GM21576 (cell line): ENCODE data around the gene POLR3GL.

Experiments used
- ATAC-seq: cut with Tn5 transposase; IDR thresholded peaks from one replicate; pipeline ENCODE4 v1.9.1; 2021; ENCODE audit warnings: mild to moderate bottlenecking, moderate library complexity; ENCODE audit not compliant: unreplicated experiment

POLR3GL gene

DNA sequence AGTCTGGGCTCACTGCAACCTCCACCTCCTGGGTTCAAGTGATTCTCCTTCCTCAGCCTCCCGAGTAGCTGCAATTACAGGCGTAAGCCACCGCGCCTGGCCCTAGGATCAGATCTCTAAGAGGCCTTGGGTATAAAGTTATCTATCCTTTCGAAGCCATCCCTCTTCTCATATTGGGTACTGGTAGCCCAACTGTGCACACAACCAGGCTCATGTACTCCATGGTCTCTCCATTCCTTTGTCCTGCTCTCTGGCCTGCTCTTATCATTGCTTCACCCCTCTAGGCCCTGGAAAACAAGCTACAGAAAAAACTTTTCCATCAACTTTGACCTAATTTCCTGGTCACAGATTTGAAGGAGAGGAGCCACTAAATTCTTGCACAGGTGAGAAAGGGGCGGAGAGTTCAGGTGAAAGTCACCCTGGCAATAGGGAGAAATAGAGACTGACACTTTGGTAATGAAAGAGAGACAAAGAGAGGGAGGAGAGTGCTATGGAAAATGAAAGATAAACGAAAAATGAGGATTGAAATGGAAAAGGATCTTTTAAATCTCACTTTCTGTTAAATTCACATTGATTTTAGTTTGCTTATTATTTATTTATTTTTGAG, 25.9 kb downstream of the POLR3GL start:
- no peak for ATAC-seq

DNA sequence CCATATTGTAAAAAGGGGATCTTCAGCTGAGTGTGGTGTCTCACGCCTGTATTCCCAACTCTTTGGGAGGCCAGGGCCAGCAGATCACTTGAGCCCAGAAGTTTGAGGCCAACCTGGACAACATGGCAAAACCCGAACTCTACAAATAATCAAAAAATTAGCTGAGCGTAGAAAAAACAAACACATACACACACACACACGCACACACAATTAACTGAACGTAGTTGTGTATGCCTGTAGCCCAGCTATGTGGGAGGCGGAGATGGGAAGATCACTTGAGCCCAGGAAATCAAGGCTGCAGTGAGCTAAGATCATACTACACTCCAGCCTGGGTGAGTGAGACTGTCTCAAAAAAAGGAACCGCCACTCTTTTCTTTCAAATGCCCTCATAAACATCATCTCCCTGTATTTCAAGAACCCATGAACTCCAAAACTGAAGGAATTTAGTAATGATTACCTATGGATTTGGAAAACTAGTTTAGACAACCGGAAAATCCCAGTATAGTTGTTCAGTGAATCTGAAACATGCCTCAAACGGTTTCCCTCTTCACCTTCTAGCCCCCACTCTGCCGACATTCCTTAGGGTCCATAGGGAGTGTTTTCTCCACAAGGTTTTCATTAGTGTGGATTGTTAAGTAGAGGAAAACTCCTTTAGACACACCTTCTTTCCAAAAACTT, 27.4 kb downstream of the POLR3GL start:
- ATAC-seq, result no peak

DNA sequence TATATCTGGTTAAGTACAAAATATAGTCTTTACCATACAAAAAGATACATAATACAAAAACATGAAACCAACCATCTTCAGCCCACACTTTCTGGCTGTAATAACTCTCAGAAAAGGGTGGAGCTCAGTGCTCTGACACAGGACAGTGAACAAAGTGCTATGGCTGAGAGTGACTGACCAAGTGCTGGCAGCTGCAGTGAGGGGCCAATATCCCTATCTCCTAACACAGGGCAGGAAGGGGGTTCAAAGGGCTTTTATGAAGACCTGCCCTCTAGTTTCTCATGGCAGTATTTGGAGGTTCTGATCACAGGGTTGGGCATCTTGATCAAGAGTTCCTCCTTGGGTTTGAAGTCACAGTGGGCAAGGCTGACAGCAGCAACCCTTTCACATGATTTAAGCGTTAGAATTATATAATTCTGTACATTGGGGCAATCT, 28.0 kb downstream of the POLR3GL start:
- ATAC-seq, result no peak

DNA sequence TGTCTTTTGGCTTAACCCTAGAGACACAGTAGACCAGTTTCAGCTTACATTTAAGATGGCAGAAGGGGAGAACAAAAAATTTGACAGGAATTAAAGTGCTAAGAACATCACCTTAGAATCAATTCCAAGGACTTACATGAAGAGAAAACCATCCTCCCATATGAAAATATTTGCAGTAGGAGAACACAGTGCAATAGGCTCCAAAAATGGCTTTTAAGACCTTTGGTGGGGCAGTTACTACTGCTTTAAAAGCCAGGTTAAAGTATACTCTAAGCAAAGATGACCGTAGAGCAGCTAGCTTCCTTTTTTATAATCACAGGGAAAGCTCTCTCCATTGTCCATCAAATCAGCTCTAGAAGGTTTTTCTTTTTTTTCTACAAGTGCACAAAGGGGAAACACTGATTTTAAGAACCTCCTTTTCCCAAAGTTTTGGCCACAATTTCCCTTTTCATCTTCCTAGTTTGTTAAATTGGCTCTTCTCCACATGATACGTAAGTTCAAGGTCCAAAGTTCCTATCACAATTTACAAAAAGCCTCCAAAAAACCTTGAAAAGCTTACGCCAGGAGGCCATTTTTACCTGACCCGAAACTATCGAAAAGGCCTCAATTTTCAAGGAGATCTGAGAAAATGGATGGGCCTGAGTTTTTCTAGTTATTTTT, 28.6 kb downstream of the POLR3GL start:
- ATAC-seq, result no peak

DNA sequence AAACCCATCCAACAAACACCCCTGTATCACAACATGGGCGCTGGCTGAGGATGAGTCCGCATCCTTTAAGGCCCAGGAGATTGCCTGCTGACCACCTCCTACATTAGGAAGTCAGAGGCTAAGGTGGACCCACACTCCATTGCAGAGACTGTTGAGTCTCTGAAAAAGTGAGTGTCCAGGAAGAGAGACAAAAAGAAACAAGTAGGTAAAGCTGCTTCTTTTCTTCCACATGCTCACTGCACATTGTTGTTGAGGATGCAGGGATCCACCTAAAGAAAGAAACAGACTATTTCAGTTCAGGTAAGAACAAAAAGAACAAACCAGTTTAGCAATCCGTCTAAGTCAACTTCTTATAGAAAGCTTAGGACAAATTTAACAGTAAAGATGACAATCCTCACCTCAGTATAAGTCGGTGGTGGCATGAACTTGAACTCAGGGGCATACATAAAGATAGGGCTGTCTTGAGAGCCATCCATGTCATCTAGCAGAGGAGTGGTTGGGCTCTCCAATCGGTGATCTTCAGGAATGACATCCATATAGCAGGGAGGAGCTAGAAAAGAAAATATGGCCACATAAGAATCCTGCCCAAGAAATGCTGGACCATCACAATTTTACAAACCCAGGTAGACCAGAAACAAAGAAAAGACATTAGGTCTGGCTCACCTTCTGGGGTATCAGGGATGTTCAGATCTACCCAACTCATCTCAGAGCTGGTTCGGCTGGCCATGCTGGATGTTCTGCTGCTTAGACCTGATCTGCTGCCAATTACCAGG, 29.3 kb downstream of the POLR3GL start:
- ATAC-seq, result no peak

DNA sequence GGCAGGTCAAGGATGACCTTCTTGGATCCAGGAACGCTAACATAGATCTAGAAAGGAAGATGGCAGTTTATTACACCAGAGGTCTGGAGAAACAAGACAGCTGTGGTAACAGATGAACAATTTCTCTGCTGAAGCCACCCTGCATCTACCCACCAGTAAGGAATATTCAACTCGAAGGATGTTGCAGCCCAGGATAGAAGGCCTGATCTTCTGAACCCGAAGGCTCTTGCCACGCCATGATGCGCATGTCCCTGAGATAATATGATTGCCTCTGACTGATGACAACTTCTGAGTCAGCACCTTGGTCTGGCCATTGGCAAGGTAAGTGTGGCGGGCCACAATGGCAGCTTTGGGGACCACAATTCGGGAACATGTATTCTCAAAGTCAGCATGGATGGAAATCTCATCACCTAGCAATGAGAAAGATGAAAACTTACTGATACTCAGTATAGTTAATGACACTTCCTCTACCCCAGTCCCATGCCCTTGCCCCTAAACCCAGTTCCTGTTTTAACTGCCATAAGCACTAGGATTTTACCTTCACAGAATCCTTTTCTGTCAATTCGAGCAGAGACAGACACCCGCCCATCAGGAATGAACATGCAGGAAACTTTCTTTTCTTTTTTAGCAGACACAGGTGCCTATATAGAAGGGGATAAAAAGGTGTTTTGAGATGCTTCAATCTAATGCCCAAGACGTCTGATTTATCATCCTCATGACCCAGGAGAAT, 30.1 kb downstream of the POLR3GL start:
- no peak for ATAC-seq

DNA sequence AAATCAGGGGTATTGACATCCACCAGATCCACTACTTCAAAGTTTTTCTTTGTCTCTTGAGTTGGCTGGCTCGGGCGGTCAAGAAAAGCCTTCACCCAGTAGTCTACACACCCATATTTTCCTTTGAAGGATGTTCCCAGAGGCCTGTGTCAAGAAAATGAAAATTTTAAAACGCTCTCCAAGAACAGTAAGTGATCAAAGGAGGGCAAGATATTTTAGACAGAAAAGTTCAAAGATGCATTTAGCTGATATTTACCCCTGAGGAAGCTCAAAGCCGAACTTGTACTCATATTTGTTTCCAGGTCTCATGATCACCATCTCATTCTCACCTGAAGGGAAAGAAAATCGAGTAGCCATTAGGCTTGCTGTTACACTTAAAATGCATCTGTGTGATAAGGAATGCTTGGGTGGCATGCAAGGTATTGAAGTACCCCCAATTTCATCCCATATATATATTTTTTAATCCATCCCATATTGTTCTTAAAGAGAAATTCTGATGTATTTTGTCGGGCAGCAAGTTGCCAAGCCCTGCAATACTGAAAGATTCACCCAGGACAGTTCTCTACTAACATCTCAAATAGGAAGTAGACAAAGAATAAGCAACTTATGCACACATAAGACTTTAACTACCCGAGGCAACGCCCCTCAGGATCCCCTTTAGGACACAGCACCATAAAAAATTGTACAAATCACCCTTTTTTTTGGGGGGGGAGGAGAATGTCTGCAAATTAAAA, 30.8 kb downstream of the POLR3GL start:
- ATAC-seq, result no peak

DNA sequence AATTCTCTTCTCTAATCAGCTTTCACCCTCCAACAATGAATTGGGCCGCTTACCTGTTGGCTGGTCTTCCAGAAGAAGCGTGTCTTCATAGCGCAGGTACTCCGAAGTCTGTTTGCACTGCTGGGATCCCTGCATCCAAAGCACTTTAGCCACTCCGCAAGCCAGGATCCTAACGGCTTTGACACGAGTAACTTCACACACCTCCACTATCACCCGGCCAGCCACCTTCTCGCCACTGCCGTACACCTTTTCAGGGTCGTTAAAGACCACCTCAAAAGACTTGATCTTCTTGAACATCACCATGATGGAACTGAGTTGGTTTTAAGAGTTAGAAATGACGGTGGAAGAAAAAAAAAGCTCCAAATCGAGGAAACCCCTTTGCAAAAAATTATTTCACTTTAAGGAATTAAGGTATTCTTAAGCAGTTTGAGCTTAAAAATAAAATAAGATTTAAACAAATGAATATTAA, 31.5 kb downstream of the POLR3GL start:
- ATAC-seq, result no peak

DNA sequence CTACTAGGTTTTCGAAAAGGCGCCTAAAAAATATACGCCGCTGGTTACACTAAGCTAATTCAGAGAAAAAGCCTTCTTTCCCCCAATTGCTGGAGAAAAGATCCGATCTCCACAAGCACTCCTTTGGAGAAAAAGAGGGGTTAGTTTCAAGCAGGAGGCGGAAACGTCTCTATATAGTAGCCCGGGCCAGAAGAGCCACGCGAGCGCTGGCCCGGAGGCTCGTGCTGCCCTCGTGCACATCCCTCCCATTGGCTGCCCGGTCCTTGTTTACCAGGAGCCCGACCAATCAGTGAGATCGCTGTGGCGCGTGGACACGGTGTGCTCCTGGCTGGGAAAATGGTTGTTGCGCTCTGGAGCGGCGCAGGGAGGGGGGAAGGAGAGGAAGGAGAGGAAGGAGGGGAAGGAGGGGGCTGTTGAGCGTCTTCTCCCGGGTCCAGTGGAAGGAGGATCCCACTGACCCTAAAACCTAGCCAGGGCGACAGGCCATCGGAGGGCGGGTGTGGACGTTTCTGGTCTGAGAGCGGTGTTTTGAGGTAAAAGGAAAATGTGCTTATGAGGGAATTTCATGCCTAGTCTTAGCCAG, 32.0 kb downstream of the POLR3GL start, which contains the start of gene TXNIP:
TSS of gene TXNIP (minus strand) at position 147 of the 583 bp plus-strand sequence. CDS start 313 bp downstream, outside the sequence.
- ATAC-seq, result peak; percentile 91

DNA sequence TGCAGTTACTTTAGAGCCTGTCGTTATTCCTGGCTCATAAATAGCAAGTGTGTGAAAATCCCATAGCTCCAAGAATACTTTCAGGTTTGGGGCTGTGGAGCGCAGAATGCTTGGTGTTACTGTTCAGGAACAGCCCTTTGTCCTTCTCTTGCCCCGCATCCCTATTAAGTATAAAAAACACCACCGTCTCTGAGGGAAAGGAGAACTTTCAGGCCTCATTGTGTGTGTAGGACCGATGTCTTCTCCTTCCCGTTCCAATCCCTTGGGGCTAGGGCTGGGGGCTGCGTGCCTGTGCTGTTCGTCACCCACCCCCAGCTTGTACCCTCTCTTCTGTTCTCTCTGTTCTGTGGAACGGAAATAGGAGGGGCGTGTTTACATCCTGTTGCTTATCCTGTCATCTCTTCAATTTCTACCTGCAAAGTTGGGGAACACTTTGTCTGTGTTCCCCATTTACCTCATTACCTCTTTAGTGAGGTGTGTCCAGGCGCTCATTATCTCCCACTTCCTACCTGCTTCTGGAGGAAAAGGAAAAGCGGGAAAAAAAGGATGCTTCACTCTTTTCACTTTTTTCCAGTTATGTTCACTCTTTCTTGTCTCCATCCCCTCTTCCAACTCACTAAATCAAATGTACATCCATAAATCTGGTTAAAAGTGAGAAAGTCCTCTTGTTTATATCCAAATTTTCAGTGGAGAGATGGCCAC, 32.7 kb downstream of the POLR3GL start:
- ATAC-seq, result peak; percentile 35

DNA sequence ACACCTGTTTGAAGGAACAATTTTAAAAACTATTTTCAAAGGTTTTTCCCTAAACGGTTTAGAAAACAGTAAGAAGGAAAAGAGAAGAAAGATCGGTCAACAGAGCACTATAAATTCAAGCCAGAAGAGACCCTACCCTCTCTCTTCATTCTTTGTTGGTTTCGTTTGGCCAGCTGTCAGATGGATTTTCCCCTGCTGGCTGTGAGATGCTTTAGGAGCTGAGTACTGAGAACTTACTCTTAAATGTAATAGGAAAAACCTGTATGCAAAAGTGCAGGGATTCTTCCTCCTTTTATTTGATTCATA, 33.2 kb downstream of the POLR3GL start:
- no peak for ATAC-seq

DNA sequence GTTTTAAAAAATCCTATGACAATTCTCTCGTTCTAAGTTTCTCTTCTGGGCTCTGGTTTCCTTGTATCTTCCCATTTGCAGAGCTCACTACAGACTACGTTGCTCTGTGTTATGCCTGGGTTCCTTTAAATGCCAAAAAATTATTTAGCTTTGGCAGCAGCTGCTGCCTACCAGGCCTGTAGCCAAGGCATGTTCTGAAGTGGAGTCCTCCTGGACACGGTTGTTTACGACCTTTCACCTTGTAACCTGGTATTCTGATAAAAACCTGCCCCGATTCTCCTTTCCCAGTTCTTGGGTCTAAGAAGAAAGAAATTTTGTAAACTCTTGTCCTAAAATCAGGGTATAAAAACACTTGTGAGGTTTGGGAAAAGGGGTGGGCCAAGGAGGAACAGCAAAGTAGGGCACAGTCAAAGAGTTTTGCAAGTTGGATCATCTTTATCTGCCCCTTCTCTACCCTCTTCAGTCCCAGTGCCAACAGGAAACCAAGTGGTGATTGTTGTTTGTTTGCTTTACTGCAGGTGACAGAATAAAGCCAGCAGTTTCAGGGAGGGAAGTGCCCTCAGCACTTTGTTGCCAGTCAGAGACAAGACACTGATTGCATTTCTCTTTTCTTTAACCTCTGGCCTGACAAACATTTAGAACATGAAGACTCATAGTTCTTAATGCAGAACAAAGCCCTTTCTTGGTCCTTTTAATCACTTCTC, 35.0 kb downstream of the POLR3GL start:
- ATAC-seq, result no peak

DNA sequence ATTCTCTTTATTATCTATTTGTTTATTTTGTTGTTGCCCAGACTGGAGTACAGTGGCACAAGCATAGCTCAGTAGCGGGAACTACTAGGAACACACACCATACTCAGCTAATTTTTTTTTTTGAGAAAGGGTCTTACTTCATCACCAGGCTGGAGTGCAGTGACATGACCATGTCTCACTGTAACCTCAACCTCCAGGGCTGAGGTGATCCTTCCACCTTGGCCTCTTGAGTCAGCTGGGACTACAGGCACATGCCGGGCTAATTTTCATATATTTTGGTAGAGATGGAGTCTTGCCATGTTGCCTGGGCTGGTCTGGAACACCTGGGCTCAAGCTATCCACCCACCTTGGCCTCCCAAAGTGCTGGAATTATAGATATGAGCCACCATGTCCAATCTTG, 37.2 kb downstream of the POLR3GL start:
- no peak for ATAC-seq

DNA sequence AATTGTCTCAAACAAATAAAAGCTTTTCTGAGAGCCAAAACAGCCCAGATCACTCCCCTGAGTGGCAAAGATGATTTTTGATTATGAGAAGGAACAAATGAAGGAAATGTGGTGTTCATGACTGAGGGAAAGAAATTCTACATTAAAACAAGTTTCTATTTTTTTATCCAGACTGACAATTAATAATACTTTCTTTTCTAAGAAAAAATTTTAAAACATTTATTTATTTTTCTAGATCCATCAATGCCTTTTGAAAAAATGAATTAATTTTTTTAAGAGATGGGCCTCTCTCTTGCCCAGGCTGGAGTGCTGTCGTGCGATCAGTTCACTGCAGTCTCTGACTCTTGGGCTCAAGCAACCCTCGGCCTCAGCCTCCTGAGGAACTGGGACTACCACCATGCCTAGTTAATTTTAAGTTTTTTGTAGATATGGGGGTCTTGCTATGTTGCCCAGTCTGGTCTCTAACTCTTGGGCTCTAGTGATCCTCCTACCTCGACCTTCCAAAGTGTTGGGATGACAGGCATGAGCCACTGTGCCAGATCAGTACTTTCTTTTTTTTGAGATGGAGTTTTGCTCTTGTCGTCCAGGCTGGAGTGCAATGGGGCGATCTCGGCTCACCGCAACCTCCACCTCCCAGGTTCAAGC, 43.1 kb downstream of the POLR3GL start:
- no peak for ATAC-seq

DNA sequence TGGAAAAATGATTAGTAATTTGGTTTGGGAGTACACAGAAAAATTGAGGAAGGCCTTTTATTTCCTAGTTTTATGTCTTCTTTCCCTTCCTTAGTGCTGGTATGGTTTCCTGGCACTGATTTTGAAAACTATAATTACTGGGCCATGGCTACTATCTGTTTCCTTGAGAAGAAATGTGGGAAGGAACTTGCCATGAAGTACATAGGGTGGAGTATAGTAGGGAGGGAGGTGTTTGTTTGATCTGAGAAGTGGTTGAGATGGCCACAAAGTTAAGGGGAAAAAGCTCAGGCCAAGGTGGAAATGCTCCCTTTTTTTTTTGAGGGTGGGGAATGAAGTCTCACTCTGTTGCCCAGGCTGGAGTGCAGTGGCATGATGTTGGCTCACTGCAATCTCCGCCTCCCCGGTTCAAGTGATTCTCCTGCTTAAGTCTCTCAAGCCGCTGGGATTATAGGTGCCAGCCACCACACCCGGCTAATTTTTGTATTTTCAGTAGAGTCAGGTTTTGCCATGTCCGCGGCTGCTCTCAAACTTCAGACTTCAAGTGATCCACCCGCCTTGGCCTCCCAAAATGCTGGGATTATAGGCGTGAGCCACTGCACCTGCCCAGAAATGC, 45.7 kb downstream of the POLR3GL start:
- no peak for ATAC-seq

DNA sequence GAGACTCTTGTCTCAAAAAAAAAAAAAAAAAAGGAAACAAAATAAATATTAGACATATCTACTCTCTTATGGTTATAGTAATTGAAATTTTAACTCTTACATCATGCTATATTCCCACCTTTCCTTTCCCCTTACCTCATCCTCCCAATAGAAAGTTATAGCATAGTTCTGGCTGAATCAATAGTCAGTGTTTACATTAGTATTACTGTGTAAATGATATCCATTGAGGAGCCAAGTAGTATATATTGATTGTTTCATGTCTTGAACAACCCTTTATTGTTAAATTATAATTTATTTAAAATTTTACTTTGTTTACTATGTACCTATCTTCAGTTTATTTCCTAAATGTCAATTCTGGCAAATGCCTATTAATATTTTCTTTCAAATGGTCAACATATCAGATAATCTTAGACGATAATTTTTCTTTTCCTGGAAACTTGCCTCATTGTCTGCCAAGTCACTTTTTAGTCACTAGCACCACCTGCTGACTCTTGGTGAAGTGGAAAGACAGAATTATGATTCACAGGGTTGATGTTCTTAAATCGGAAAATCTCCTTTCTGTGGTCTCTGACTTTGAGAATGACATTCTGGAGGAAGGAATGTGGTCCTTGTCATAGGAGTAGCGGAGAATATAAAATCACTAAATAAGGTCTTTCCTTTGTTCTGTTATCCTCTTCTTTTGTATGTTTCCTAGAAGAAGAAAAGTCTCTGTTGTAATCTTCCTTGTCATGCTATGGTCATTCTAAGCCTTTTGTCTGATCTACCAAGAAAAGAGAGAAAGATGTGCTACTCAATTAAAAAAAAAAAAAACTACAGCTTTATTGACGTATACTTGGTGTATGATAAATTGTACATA, 48.4 kb downstream of the POLR3GL start:
- no peak for ATAC-seq

DNA sequence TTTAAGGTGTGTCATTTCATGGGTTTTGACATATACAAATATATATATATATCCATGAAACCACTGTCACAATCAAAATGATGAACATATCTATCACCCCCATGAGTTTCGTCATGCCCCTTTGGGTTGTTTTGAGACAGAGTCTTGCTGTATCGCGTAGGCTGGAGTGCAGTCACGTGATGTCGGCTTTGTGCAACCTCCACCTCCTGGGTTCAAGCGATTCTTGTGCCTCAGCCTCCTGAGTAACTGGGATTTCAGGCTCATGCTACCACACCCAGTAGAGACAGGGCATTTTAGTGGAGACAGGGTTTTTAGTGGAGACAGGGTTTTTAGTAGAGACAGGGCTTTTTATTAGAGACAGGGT, 49.1 kb downstream of the POLR3GL start:
- ATAC-seq, result no peak
